Activated naive CD8-positive, alpha-beta T cell (primary cell): ENCODE data around the gene TBX4.

ENCODE experiments used
- H3K27ac Mint-ChIP-seq: one replicate; pipeline ENCODE4 v1.8.0; 2021; ENCODE audit warnings: mixed read lengths
- H3K27me3 Mint-ChIP-seq: one replicate; pipeline ENCODE4 v1.8.0; 2021; ENCODE audit warnings: mixed read lengths
- H3K36me3 Mint-ChIP-seq: one replicate; pipeline ENCODE4 v1.8.0; 2021; ENCODE audit warnings: mixed read lengths
- H3K4me1 Mint-ChIP-seq: one replicate; pipeline ENCODE4 v1.8.0; 2021; ENCODE audit warnings: low read depth, mixed read lengths
- H3K4me3 Mint-ChIP-seq: one replicate; pipeline ENCODE4 v1.8.0; 2021; ENCODE audit warnings: mild to moderate bottlenecking, mixed read lengths
- H3K9me3 Mint-ChIP-seq: one replicate; pipeline ENCODE4 v1.8.0; 2021; ENCODE audit warnings: low read depth, mixed read lengths

Gene TBX4

DNA sequence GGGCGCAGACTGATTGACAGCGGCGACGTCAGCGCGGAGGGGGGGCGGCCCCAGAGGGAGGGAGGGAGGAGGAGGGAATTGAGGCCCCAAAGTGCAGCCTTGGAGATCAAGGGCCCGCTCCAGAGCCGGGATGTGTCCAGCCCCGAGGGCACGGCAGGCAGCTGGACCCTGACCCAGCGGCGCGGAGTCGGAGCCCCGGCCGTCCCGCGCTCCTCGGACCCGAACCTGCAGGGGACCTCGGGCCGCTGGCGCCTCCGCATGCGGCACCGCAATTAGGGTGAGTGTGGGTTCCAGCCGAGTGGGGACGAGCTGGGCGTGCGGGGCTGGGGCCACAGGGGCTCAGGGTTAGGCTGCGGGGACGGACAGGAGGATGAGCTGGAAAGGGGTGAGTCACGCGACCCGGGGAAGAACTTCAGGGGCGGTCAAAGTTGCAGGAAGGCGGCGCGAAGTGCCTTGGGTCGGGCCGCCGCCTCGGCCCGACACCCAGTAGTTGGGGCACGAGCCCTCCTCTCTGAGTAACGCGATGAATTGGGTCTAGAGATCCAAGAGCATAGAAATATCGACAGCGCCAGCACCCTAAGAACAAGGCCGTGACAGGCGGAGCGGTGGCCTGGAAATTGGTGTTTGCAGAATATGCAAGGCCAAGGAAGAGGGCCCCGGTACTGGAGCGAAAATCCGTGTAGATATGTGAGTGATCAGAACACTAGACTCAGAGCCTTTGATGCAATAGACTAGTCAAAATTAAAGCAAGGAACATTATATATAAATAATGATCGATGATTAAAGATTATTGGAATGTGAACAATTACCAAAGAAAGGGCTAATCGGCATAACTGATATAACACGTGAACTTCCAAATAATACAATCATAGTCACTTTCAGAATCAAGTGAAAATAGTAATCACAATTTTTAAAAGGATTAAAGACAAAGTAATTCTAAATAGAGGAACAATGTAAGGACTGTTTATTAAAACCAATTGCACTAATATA, at the start of gene TBX4:
Gene TBX4, plus strand, starts transcription at position 122 of the 990 bp plus-strand sequence. CDS start 4,069 bp downstream, outside the sequence.
- H3K27ac Mint-ChIP-seq, result no peak within 1 kb of the TSS
- peak within 1 kb of the TSS; percentile 79 for H3K4me3 Mint-ChIP-seq
- no peaks in the 10 kb centered on the region for H3K9me3 Mint-ChIP-seq
- H3K4me1 Mint-ChIP-seq, result peaks cover 33% of the 10 kb centered on the region
- H3K27me3 Mint-ChIP-seq, result peaks cover 40% of the 10 kb centered on the region
- H3K36me3 Mint-ChIP-seq, result peaks cover 3% of the 10 kb centered on the region

DNA sequence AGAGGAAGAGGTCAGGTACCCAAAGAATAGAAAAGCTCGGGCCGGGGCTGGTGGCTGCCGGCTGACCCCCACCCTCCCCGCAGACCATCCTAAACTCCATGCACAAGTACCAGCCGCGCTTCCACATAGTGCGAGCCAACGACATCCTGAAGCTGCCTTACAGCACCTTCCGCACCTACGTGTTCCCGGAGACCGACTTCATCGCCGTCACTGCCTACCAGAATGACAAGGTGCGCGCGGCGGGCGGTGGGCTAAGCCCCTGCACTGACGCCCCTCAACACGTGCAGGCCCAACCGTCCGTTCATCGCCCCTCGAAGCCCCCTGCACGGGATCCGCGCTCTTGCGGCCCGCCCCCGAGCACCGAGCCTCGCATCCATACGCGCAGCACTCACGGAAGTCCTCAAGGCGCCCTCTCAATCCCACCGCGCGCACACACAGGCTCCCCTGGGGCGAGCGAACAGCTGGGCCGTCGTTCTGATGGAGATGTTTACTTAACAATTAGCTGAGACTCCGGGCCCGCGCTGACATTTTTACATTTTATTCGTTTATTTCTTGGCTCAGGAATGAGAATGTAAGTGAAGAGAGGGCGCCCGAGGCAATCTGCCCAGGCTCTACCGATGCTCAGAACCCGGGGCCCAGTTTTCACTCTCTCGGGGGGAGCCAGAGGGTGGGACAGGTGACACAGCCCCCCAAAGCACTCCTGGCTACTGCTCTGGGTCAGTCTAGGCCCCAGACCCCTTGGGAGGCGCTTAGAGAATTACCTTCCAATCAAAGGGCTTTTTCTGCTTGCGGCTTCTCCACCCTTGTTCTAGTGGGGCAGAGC, 49.0 kb upstream of the TBX4 start:
- H3K4me3 Mint-ChIP-seq, result peak overlapping the region; percentile 61
- H3K27me3 Mint-ChIP-seq, result peaks cover 34% of the 10 kb centered on the region
- peaks cover 36% of the 10 kb centered on the region for H3K4me1 Mint-ChIP-seq
- H3K27ac Mint-ChIP-seq, result no peak overlapping the region
- no peaks in the 10 kb centered on the region for H3K9me3 Mint-ChIP-seq
- no peaks in the 10 kb centered on the region for H3K36me3 Mint-ChIP-seq

DNA sequence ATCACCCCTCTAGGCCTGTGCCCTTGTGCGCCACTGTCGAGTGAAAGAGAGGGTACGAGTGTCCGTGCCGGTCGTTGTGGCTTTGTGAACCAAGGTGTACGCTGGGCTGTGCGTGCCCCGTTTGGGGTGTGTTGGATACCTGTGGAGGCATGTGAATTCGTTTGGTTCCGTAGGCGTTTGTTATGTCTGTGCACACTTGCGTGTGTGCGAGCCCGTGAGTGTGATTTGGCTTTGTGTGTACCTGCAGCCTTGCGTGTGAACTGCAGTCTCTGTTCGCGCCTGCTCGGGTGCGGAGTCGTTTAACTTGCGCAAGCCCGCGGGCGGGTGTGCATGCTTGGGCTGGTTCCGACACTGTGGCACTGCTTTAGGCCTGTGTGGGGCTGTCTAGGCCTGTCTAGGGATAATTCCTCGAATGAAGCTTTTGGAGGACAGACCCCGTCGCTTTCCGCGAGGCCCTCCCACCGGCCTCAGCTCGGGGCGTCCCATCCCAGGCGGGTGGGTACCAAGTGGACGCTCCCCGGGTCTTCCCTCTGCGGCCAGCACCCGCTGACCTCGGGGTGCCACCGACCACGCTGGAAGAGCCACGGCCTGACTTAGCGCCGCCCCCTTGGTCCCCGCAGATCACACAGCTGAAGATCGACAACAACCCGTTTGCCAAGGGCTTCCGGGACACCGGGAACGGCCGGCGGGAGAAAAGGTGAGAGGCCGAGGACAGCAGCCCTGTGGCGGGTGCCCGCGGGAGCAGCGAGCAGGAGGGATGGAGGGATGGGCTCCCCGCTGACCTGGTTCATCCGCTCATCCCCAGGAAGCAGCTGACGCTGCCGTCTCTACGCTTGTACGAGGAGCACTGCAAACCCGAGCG, 48.2 kb upstream of the TBX4 start:
- Mint-ChIP-seq H3K4me3 (peak overlapping the region; percentile 61), H3K9me3 (no peaks in the 10 kb centered on the region), H3K27ac (no peak overlapping the region), H3K4me1 (peaks cover 37% of the 10 kb centered on the region), H3K27me3 (peaks cover 33% of the 10 kb centered on the region), H3K36me3 (no peaks in the 10 kb centered on the region)

- Mint-ChIP-seq H3K4me1 (peaks cover 37% of the 10 kb centered on the region), H3K36me3 (no peaks in the 10 kb centered on the region), H3K9me3 (no peaks in the 10 kb centered on the region), H3K27ac (no peak overlapping the region), H3K4me3 (peak overlapping the region; percentile 27), H3K27me3 (peaks cover 33% of the 10 kb centered on the region)
These were observed 47.6 kb upstream of the TBX4 start for GRCh38 chr17:61404663-61404912.

- Mint-ChIP-seq H3K36me3 (no peaks in the 10 kb centered on the region), H3K27ac (no peak overlapping the region), H3K4me1 (peaks cover 41% of the 10 kb centered on the region), H3K9me3 (no peaks in the 10 kb centered on the region), H3K4me3 (peak overlapping the region; percentile 27), H3K27me3 (peaks cover 35% of the 10 kb centered on the region)
These were observed 47.1 kb upstream of the TBX4 start for GRCh38 chr17:61404913-61405685.

DNA sequence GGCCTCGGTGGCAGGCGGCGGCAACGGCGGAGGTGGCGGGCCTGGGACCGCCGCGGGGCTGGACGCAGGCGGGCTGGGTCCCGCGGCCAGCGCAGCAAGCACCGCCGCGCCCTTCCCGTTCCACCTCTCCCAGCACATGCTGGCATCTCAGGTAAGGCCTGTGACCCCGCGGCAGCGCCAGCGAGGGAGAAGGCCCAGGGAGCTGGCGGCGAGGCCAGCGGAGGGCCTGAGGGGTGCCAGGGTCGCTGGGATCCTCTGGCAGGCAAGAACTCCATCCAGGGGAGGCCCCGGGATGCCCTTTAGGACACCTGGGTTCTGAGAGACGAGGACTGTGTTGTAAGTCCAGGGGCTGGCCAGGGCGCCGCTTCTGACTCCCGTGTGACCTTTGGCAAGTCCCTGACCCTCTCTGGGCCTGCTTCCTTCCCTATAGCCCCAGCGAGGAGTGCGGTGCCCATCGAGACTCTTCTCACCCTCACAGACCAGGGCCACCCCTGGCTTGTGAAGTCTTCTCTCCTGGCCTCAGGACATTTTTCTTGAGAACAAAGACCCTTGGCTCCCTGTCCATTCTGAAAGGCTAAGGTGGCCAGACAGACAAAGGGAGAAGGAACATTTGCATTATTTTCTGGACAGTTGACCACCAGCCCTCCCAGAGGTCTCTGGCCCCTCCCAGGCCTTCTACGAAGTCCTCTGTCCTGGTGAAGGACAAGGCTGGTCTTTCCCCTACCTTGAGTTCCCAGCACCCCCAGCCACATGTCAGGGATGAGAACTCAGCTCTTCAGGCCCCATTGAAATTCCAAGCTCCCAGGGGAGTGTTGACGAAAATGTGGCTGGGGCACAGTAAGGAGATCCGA, 46.3 kb upstream of the TBX4 start:
- Mint-ChIP-seq H3K9me3 (no peaks in the 10 kb centered on the region), H3K4me3 (no peak overlapping the region), H3K27me3 (peaks cover 39% of the 10 kb centered on the region), H3K4me1 (peaks cover 44% of the 10 kb centered on the region), H3K27ac (no peak overlapping the region), H3K36me3 (no peaks in the 10 kb centered on the region)

DNA sequence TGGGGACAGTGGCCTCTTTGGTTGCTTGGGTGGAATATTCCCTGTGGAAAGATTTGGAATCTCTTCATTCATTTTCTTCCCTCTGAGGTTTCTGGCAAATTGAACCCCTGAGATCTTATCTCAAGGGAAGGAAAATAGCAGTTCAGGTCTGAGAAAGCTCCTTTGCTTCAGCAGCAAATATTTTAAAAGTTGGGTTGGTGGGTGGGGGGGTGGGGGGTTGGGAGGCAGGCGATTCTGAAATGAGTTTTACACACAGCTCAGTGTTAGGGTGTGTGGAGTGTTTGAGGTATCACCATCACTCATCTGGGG, 45.7 kb upstream of the TBX4 start:
- Mint-ChIP-seq H3K27ac (no peak overlapping the region), H3K36me3 (no peaks in the 10 kb centered on the region), H3K4me1 (peaks cover 39% of the 10 kb centered on the region), H3K4me3 (no peak overlapping the region), H3K27me3 (peaks cover 34% of the 10 kb centered on the region), H3K9me3 (no peaks in the 10 kb centered on the region)

DNA sequence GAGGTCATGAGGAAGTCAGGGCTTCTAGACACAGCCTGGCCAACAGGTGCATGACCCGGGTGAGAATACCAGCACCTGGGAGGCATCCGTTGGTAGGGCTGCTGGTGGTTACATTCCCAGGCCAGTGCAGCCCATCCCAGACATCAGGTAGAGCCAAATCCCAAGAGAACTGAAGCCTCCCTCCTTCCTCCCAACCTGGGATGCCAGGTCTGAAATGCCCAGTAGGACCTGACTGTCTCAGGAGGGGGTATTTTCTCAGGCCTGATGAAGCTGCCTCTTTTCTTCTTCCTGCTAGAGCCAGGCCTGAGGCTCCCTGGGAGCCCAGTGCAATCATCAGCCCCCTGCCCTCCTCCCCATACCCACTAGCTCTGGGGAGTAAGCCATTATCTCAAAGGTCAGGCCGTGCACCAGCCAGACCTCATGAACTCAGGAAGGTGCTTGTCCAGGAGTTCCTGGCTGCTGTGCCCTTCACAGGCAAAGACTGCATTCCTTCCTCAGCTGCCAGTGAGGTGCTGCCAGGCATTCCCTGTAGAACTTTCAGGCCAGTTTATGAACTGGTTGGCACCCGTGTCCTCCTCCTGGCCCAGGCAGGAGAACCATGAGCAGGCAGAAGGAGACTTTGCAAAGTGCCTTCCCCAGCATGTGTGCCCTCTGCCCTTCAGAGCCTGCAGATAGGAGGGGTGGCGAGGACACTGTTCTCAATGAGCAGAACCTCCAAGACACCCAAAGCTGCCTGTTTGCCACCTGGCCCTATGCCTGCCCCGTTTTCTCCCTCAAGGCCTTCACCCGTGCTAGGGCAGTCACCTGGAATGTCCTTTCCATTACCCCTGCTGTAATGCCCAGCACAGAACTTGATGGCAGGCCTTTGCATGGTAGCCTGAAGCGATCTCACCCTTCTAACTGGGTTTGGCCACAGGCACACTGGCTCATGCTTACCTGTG, 45.0 kb upstream of the TBX4 start:
- H3K4me1 Mint-ChIP-seq, result peaks cover 37% of the 10 kb centered on the region
- H3K36me3 Mint-ChIP-seq, result no peaks in the 10 kb centered on the region
- peaks cover 31% of the 10 kb centered on the region for H3K27me3 Mint-ChIP-seq
- H3K9me3 Mint-ChIP-seq, result no peaks in the 10 kb centered on the region
- no peak overlapping the region for H3K27ac Mint-ChIP-seq
- peak overlapping the region; percentile 20 for H3K4me3 Mint-ChIP-seq

DNA sequence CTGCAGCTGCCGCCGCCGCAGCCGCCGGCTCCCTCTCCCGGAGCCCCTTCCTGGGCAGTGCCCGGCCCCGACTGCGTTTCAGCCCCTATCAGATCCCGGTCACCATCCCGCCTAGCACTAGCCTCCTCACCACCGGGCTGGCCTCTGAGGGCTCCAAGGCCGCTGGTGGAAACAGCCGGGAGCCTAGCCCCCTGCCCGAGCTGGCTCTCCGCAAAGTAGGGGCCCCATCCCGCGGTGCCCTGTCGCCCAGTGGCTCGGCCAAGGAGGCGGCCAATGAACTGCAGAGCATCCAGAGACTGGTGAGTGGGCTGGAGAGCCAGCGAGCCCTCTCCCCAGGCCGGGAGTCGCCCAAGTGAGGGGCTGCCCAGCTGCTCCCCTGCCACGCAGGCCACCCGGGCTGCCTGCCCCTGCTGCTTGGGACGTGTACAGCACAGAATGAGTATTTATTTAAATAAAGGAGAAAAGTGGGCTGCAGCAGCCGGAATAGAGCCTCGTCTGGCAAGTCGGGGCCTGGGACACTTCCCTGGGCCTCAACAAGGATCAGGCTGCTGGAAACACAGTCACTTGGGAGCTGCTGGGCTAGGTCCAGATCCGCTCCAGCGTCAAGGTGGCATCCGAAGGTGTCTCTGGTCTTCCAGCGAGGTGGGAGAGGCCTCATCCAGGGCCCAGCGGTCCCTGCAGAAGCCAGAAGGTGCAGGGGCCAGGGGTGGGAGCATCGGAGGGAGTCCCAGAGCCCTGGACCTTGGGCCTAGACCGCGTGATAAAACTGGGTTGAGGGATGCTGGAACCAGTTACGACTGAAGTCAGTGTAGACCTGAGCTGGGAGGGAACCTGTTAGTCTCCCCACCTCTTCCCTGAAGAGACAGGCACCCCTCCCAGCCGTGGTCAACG, 43.8 kb upstream of the TBX4 start:
- peaks cover 25% of the 10 kb centered on the region for H3K27me3 Mint-ChIP-seq
- H3K9me3 Mint-ChIP-seq, result no peaks in the 10 kb centered on the region
- peak overlapping the region; percentile 80 for H3K4me3 Mint-ChIP-seq

DNA sequence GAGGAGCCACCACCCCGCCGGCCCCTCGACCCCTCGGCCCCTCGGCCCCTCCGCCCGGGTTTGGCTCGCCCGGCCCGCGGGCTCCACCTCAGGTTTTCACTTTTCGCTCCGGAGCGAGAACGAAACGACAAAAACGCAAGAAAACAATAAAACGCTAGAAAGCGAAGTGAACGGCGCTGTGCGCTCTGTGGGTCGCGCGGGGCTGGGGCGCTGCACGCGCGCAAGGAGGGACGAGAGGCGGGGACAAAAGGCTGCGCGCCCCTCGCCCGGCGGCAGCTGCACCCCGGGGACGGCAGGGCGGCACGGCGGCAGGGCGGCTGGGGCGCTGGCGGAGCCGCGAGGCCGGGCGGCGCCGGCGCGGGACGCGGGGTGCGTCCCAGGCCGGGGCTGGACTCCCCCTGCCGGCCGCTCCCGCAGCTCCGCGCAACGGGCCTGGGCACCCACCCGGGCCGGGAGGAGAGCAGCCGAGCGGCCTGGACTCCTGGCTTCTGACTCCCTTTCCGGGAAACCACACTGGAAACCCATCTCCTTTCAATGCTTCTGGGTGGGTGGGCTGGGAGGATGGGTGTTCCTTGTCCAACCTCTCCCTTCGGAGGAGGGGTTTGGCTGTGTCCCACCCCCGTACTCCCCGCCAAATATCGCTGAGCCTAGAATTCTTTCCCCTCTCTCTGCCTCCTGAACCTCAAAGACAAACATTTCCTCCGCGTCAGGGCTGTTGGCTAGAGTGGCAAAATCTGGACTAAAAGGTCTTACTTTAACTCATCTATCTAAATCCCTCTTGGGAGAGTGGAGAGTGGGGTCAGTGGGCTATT, 42.7 kb upstream of the TBX4 start:
- H3K4me3 Mint-ChIP-seq, result peak overlapping the region; percentile 78

More for the DNA sequence above, 43.8 kb upstream of the TBX4 start:
- Mint-ChIP-seq H3K36me3 (no peaks in the 10 kb centered on the region), H3K4me1 (peaks cover 27% of the 10 kb centered on the region), H3K27ac (no peak overlapping the region)

More for the DNA sequence above, 42.7 kb upstream of the TBX4 start:
- Mint-ChIP-seq H3K27me3 (peaks cover 21% of the 10 kb centered on the region), H3K4me1 (peaks cover 21% of the 10 kb centered on the region), H3K9me3 (no peaks in the 10 kb centered on the region), H3K36me3 (no peaks in the 10 kb centered on the region), H3K27ac (no peak overlapping the region)
